ENCODE results near the gene MTMR10.

GRCh38 chr15:31025996-31026395, 34.6 kb upstream of the MTMR10 start:
- no peak for TF ChIP-seq EZH2 (IDR thresholded peaks at IDR 0.05; ENCODE audit: low read length, unreplicated experiment)
- TF ChIP-seq CTCF (conservative IDR thresholded peaks at IDR 0.05; ENCODE audit: low read depth, low read length): no peak

Data from PC-3 (cell line).